Epidermal melanocyte (primary cell): ENCODE results near the gene FAM199X.
"Not testable (repeated sequence)": the region's sequence is repeated elsewhere in the genome, so short reads cannot be mapped to it uniquely, and the experiment has no call there.

Experiments used
- DNase-seq: peaks from one replicate; pipeline ENCODE4 v3.0.0; 2011; ENCODE audit warnings: low spot score; ENCODE audit not compliant: insufficient read length

The FAM199X gene

DNA sequence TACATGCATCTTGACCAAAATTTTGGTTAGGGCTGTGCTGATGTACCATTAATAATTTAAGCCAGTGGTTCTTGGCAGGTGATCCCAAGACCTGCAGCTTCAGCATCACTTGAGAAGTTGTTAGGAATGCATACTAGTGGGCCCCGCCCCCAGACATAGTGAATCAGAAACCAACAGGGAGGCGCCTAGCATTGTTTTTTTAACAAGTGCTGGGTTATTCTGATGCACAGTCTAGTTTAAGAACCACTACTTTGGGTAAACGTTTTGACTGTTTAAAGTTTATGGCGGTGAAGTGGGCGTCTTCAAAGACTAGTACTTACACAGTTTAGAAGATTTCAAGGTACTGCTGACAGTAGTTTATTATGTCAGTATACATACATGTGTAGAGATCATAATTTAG is 23.6 kb downstream of the FAM199X start:
- no peak for DNase-seq

DNA sequence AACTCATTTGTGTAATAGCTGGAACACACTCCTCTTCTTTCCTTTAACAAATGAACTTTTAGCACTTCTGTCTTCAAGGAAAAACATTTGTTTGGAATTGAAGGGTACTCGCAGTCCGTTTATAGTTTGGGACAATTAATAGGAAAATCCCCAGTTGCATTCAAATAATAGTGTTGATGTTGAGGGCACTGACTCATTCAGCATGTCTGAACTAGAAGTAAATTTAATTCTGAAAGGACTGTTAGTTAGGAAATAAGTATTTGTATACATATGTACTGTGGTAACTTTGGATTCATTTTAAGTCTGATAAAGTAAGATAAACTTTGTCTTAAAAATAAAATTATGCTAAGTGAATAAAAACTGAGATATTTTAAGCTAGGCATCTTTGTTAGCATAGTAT is 27.2 kb downstream of the FAM199X start:
- DNase-seq = no peak

DNA sequence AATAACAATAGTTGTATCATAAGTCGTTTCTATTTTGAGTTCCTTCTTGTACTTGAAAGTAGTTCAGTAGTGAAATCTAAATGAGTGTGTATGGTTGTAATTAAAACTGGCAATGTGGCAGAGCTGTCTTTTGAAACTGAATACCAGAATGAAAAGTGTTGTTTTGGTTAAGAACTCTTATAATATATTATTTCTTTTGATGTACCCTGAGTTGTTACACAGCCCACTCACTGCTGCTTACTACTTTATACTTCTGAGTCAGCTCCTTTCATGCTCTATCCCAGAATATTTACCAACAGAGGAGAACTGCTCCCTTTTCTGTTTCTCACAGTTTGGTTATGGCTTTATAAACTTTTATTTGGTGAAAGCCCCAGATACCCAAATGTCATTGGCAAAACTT is 28.8 kb downstream of the FAM199X start:
- DNase-seq = no peak

DNA sequence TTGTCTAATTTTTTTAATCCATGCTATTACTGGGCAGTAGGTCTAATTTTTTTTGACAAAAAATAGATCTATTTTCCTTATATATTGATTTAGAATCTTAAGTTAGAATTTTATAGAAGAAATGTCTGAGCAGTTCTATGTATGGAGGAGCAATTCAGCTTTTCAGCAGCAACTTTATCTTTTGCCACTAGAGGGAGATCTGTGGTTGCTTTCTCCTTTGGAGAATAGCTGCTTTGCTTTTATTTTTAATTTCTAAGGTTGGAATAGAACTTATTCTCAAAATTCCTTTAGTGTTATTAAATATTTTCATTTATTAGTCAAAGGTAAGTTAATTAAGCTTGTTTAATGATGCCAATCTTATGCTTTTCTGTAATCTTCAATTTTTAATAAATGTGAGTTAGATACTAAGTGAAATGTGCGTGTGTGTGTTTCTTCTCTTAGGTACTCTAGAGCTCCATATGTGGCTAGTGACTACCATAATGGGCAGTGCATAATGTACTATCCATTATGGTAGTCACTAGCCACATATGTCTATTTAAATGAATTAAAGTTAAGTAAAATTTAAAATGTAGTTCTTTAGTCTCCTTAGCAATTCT is 29.3 kb downstream of the FAM199X start:
- peak; percentile 18 for DNase-seq

DNA sequence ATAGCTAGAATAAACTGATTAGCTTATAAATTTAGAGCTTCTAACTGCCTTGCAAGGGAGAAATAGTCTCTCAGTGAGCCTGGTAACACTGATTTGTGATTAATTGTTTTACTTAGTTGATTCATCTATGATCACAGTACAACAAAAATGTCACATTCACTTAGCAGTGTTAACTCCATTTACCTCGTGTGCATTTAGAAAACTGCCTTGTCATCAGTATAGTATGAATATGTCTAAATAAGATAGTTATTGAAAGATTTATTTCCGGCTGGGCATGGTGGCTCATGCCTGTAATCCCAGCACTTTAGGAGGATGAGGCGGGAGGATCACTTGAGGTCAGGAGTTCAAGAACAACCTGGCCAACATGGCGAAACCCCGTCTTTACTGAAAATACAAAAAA is 39.3 kb downstream of the FAM199X start:
- no peak for DNase-seq

DNA sequence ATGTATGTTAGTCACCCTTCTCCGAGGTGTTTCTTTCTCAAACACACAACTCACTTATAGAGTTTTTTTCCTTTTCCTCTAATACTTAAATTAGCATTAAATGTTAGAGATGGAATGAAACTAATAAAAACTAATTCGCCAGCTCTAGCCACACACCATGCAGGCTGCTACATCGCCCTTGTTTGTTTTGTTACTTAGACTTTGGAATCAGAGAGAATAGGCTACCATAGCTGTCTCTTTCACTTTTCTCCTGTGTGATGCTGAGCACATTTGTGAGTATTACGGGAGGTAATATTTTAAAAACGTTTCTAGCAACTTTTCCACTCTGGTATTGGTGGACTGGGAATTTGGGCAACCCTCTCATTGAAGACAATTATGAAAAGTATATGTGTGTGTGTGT is 44.9 kb downstream of the FAM199X start:
- no peak for DNase-seq

DNA sequence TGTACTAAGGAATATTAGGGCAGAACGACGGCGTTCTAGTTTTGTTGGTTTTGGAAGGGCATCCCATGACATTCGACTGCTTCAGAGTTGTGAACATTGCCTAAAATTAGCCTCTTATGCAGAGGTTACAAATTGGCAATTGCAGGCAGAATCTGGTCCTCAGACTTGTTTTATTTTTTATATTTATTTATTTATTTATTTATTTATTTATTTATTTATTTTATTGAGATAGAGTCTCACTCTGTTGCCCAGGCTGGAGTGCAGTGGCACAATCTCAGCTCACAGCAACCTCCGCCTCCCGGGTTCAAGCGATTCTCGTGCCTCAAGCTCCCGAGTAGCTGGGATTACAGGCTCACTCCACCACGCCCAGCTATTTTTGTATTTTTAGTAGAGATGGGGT is 63.8 kb downstream of the FAM199X start:
- not testable (repeated sequence) for DNase-seq
